Adrenal gland (tissue), 5 donors: ENCODE measurements around the gene PRR23C.

Experiments
- POLR2A ChIP-seq, 2 donors: fragments of 450-650 bp; IDR thresholded peaks; one replicate each; pipeline ENCODE4 v1.6.1; 2017; ENCODE audit warnings: antibody characterized with exemption in 2 of 2, mild to moderate bottlenecking in 2 of 2, moderate library complexity in 1 of 2
- TF ChIP-seq, protein P1 (sequence below), 6 experiments: fragments of 450-650 bp in 4 of 6; fragments of 200-600 bp in 2 of 6; sonication (generic) in 1 of 6; IDR thresholded peaks; 1 replicate in 5 of 6; 2 replicates in 1 of 6; pipeline versions ENCODE4 v1.5.1 to v1.8.0; 2016 to 2021; ENCODE audit warnings: antibody characterized with exemption in 6 of 6, mild to moderate bottlenecking in 2 of 6, moderate library complexity in 1 of 6
- donor health status: DM: no; HTN: no; CAD: no.

DNA sequence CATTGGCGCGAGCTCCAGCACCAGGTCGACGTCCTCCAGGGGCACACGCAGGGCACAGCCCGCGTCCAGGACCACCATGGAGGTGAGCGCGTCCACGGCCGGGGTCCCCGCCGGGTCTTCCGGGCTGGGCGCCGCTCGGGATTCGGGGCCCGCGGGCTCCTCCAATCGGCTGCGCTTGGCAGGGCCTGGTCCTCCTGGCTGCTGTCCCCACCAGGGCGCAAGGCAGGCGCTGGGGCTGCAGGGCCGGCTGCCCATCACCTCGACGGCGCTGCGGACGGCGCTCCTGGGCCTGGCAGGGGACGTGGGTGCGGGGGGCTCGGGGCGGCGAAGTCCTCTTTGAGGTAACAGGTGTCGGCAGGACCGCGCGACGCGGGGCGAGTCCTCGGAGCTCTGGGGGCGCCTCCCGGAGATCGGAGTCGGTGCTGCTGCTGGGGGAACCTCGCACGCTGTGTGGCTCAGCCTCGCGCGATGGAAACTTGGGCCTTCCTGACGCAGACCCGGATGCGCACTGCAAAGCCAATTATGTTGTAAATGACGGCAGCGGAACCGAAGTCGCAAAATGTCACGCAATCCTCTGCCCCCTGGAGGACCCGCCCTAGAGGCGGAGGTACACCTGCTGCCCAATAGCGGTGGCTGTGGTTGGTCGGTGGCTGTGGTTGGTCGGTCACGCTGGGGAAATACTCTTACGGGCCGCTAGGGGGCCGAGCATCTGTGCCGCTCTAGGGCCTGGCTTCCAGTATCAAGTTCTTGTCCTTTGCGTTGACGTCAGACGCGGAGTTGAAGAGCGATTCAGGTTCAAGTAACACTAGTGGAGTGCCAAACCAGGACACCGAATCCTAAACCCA lies at the start of gene PRR23C:
- TF ChIP-seq, protein P1, sequence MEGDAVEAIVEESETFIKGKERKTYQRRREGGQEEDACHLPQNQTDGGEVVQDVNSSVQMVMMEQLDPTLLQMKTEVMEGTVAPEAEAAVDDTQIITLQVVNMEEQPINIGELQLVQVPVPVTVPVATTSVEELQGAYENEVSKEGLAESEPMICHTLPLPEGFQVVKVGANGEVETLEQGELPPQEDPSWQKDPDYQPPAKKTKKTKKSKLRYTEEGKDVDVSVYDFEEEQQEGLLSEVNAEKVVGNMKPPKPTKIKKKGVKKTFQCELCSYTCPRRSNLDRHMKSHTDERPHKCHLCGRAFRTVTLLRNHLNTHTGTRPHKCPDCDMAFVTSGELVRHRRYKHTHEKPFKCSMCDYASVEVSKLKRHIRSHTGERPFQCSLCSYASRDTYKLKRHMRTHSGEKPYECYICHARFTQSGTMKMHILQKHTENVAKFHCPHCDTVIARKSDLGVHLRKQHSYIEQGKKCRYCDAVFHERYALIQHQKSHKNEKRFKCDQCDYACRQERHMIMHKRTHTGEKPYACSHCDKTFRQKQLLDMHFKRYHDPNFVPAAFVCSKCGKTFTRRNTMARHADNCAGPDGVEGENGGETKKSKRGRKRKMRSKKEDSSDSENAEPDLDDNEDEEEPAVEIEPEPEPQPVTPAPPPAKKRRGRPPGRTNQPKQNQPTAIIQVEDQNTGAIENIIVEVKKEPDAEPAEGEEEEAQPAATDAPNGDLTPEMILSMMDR (IDR thresholded peaks at IDR 0.05) = no peak
- TF ChIP-seq POLR2A (IDR thresholded peaks at IDR 0.05) = no peak
